GM21825 (cell line): ENCODE measurements around the gene GMIP.

Source experiments
- ATAC-seq: cut with Tn5 transposase; IDR thresholded peaks from one replicate; pipeline ENCODE4 v1.9.1; 2021; ENCODE audit warnings: mild to moderate bottlenecking, moderate library complexity; ENCODE audit not compliant: unreplicated experiment

GMIP gene

DNA sequence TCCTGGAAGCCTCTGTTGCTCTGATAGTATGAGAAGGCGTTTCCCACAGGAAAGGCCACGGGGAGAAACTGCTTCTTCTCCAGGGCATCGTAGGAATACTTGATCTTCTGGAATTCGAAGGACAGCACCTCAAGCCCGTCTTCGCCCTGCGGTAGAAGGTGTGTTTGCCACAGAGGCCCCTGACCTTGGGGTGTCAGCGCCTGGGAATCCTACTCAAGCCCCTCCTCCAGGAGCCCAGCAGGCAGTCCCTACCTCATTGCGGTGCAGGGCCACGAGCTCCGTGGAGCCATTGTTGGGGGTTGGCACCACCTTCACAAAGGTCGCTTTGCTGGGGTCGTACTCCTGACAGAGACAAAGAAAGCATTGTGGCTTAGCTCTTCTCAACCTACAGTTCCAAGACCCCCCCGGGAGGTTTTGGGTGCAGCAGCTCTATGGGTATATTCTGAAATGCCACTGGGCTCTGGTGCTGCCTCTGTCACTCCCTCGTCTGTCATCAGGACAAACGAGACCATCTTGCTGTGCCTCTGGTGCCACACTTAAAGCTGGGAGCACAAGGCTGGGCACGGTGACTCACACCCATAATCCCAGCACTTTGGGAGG is 16.3 kb upstream of the GMIP start:
- no peak for ATAC-seq

DNA sequence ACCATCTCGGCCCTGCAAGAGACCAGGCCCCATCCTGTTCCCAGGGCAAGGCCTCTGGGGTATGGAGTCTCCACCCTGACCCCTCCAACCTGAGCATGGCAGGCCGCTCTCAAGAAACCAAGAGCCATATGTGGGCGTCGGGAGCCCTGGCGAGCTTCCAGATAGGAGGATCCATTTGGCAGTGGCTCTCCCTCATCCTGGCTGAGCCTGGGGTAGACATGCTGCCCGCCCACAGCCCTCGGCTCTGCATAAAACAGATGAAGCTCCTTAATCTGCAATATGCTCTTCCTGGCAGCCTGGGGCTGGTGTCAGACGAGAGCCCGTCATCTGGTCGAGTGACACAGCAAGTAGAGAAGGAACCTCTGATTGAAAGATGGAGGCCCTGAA is 13.9 kb upstream of the GMIP start:
- ATAC-seq: no peak

DNA sequence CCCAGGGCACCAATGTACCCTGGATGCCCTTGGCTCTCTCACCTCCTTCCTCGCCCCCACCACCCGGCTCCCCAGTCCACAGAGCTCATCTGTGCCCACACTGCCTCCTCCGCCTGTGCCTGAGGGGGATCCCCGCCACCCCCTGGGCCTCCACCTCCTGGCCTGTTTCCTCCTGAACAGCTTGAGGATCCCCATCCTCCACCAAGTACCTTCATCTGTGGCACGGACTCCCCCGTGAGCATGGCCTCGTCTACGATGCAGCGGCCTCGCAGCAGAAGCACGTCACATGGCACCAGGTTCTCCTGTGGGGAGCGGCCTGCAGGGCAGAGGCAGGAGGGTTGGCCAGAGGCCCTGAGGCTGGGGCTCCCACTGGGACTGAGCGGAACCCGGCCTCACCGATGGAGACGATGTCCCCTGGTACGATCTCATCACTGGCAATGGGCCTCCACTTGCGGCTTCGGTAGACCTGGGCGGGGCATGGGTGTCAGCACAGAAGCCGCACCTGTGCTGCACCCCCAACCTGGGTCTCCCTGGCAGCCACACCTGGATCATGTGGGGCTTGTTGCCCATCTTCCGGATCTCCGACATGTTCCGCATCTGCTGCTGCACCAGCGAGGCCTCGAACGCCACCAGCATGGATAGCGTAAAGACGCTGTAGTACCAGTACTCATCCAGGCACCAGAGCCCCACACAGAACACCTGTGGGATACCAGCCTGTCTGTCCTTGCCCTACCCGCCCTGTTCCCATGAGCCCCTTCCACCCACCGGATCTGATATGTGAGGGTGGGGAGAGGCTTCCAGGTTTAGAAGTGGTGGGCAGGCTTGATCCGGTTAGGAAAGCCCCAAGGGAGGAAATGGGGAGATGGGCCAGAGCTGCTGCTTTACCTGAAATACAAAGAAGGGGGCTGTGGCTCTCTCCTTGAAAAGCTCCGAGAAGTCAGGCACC is 13.3 kb upstream of the GMIP start:
- ATAC-seq: no peak

DNA sequence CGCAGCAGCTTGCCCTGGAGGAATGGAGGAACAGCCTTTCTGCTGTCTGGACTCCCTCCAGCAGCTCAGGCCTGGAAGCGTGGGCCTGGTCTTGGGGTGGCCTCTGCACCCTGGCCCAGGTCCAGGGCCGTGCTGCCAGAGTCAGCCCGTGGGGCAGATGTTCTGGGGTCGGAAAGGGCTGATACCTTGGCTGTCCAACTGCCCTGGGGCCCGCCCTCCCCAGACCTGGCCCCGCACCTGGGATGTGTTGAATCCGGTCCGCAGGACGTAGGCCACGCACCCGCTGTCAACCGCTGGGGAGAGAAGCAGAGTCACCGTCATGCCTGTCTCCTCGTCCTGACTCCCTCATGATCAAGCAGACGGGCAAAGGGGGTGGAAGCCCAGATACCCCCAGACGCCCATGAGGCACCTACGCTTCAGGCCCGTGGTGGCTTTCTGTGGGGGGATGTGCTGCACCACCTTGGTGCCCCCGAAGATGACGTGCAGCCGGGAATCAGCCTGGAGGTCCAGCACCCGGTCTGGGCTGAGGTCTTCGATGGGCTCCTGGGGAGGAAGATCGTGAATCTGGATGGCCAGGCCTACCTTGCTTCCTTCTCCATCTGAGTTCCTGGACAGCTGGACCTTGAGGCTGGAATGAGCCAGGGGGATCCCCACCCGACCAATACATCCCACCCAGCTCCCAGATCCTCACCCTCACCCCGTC is 12.3 kb upstream of the GMIP start:
- no peak for ATAC-seq

DNA sequence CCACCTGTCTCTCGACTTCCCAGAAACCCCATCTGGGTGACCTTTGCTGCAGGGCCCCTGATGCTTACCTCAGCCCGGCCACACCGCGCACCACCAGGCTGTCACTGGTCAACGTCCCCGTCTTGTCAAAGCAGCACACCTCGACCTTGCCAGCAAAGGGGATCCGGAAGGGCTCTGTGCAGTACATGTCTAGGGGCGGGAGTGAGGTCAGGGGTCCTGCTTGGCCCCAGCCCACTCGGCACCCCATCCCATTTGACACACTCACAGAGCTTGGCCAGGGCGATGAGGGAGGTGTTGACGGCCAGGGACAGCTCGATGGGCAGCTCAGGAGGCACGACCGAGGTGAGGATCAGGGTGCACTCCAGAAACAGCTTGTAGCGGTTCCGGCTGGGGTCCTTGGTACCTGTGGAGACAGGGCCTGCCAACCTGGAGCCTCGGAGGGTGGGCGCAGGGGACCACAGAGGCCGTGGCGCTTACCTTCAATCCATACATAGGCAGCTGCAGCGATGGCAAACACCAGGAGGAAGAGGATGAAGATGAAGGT is 11.7 kb upstream of the GMIP start:
- no peak for ATAC-seq

DNA sequence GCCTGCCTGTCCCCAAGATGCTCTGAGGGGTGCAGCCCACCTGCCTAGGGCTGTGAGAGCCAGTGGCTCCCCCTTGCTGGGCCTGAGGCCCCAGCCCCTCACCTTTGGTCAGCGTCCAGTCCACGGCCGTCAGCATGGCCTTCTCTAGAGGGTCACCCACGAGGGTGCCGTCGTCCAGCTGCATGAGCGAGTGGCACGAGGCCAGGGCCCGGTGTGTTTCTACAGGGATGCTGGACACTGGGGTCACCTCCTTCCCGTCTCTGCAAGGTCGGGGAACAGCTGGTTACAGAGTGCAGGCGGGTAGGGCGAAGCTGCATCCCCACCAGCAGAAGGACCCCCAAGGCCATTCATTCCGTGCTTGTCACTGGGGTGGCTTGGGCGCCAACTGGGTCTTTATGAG is 11.0 kb upstream of the GMIP start:
- ATAC-seq: no peak

DNA sequence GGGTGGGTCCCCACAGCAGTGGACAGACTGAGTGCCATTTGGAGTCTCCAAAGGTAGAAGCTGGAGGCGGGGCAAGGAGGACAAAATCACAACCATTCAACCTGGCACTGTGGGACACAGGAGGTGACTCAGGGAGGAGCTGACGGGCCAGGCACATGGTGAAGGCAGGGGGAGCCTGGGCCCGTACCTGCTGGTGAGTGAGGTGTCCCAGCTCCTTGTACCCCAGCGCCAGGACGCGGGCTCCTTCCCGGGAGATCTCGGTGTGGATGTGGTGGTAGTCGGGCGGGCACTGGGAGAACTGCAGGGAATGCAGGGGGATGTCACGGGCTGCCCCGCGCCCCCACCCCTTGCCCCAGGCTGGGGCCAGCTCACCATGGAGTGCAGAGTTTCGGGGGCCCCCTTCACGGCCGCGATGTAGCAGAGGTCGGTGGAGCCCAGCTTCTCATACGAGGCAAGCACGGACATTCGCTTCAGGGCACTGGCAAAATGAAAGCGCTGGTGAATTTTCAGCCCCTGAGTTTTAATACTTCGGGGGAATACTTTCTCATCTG is 10.2 kb upstream of the GMIP start:
- ATAC-seq: no peak

DNA sequence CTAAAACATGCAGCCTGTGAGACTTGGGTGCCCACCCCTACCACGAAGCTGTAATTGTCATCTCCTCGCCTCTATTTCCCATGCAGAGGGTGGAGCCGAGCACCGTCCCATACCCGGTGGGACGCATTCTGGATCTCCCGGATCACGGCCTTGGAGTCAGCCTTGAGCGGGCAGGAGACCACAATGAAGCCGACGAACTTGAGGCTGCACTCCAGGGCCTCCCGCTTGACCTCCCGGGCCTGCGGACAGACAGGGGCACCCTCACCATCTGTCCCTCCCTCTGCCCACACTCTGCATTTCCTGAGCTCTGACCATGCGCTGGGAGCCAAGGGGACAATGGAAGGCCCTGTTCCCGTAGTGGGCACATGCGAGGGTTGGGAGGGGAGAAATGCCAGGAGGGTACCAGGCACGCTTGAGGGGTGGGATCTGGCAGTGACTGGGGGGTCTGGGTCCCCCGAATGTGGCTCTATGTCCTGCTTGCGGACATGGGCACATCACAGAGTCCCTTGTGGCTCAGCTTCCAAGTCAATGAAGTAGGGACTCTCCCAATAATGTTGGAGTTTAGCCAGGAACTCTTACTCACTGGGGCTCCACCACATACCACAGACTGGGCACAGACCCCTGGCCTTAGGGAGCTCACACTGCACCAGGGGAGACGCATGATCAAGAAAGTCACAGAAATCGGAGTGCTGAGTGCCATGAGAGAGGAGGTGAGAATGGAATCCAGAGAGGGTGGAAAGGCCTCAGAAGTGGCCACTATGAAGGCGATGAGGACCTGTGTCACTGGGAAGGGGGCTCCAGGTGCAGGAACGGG is 9.2 kb upstream of the GMIP start:
- no peak for ATAC-seq

DNA sequence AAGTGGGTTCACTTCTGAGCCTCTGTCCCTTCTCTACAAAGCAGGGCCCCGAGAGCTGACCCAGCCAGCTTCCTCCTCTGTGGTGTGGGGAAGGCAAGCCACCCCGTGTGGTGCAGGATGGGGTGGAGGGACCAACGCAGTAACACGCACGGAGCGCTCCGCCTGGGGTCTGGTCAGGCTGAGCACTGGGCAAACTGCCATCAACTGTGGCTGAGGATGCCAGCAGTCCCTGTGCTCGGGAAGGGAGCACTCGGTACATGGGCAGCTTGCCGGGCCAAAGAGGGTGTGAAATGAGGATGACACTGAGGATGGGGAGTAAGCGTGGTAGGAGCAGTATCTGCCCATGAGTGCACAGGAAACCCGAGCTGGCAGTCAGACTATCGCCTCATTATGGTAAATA is 7.6 kb upstream of the GMIP start:
- ATAC-seq: no peak

DNA sequence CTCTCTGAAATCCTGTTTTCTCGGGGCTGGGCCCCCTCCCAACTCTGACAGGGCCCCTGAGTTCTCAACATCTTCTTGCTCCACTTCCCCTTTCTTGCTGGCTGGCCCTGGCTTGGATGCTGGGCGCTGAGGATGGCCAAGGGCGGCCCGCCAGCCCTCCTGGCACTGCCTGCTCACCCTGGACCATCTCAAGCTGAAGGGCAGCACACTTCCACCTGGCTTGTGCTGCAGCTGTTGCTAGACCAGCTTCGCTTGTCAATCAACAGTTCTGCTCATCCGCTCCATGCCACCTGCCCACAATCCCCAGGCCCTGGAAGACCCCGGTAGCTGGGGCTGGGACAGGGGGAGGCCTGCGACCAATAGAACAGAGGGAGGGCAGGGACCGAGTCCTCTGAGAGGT is 6.9 kb upstream of the GMIP start:
- no peak for ATAC-seq

DNA sequence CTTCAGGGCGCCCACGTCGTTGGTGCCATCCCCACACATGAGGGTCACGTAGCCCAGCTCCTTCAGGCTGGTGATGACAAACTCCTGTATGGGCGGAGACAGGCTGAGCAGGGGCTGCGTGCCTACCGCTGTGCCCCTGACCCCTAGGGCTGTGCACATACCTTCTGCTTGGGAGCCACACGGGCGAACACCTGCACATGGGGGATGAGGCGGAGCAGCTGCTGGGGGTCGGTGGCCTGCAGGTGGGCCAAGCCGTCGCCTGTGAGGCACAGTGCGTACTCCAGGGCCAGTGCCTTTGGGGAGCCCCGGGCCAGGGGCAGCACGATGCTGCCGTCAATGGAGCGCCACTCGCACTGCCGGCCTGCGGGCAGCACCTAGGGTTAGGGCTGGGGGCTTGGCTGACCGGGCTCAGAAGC is 6.1 kb upstream of the GMIP start:
- ATAC-seq: no peak

DNA sequence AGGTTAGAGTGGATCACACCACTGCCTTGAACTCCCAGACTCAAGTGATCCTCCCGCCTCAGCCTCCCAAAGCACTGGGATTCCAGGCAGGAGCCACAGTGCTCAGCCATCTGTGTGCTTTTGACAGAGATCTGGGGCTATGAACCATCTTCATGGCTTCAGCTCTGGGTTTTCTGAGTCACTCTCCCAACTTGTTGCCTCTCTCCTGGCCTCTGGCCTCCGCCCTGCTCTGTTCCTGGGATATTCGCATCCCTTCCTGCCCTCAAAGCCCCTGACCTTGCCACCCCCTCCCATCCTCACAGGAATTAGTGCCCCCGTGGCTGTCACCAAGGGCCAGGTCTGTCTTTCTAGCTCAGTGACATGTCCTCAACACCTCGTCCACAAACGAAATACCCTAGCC is 5.7 kb upstream of the GMIP start:
- no peak for ATAC-seq

DNA sequence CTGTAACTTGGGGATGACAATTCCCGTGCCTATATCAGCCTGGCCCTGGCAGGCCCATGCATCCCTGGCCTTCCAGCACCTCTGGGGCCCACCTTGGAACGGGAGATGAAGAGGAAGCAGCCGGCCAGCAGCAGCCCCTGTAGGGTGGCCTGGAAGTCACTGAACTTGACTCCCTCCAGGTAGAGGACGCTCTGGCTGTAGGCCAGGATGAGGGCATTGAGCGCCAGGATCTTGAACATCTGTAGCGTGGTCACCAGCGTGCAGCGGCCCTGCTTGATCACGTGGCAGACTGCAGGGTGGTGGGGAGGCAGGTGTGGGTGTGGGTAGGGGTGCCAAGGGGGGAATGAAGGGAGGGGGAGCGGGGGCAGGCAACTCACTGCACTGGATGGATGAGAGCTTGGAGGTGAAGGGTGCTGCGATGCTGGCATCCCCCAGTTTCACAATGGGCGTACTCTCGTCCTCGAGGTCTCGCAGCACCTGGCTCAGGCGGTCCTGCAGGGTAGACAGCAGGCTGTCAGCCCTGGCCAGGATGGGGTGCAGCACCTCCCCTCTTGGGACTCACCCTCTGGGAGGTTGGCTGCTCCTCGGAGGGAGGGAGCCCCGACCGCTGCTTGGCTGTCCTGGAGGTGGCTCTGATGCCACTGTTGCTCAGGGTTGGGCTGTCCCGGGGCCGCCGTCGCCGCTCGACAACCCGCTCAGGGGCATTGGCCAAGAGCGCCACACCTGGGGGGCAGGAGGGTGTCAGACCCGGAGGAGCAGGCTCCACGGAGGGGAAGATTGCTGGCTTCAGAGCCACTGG is 3.8 kb upstream of the GMIP start:
- ATAC-seq: no peak

DNA sequence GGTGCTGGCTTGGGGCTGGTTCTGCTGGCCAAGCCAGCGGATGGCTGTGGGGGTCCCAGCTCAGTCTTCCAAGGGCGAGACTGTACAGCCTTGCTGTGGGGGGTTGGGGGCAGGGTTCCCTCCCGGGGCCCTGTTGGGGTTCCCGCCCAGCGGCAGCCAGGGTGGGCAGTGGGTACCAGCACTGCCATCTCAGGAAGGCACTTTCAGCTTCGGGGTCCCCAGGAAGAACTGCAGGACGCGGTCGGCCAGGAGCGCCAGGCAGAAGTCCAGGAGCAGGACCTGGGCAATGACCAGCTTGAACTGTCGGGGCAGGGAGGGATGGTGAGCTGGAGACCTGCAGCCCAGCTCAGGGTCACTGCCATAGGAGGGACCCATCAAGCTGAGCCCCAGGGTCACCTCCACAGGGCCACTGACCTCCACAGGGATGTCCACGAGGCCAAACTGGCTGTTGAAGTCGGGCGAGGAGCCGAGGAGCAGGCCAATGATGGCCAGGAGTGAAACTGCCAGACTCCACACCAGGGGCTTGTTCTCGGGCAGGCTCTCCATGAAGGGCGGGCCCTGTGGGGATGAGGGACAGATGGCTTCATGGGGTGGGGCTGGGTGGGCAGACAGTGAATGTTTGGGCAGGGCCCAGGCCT is 1.9 kb upstream of the GMIP start:
- ATAC-seq: no peak

DNA sequence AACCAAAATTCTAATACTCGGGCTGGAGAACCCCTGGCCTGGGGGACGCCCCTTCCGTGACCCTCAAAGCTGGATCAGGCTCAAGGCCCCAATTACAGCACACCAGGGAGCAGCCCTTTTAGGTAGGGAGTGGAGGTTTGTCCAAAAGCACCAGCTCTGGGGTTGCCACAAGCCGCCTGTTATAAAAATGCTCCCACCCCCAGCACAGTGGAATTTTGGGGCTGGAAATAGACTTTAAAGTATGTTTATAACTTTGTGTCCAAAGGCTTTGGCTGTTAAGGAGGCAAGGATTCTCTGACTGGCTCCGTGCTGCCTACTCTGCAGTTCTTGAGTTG is 564 bp upstream of the GMIP start:
- ATAC-seq: no peak

DNA sequence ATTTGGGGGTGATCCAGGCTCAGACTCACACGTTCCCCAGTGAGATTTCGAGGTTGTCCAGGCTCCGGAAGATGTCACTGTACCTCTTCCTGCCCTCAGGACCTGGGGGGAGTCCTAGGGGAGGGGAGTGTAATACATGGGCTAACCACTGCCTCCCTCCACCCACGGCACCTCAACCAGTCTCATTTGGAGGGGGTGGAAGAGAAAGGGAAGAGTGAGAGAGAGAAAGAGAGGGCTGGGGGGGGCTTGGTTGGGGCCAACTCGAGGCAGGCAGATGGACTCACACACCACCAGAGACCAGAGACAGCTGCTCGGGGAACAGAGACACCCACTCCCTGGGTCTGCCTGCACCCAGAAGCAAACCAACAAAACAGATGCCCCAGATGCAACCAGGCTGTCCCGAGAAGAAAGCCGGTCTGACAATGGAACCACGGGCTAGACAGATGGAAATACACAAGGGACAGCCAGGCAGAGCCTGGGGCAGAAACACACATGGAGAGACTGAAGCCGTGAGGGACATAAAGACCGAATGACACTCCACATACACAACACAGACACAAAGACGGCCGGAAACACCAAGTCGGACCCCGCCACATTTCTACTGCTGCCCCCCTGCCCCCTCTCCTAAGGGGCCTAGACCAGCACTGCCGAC is 825 bp downstream of the GMIP start:
- peak; percentile 14 for ATAC-seq

DNA sequence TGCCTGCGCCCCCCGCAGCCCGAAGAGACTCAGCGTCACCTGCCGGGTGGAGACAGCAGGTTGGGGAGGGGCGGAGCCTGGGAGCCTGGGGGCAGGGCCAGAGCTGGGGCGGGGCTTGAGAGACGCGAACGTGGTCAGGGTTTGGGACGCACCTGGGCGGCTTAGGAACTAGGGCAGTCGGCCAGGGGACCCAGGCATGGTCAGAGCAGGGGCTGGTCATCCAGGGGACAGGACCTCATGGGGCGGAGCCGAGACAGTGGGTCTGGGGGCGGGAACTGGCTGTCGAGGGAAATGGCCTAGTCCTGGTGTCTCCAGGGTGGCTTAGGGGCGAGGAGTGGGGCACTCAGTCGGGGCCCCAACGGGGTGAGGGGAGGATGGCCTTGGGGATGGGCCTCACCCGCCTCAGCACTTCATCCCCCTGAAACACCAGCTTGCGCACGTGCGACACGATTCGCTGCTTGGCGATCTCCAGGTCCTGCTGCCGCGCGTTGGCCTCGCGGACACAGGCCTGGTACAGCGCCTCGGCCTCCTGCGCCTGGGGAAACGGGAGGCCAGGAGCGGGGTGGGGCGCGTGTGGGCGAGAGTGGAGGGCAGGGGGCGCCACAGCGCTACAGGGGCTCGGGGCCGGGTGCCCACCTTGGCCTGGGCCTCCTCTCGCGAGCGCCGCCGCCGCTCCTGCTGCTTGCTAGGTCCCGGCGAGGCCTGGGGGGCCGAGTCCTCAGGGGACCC is 5.8 kb downstream of the GMIP start:
- ATAC-seq: no peak

DNA sequence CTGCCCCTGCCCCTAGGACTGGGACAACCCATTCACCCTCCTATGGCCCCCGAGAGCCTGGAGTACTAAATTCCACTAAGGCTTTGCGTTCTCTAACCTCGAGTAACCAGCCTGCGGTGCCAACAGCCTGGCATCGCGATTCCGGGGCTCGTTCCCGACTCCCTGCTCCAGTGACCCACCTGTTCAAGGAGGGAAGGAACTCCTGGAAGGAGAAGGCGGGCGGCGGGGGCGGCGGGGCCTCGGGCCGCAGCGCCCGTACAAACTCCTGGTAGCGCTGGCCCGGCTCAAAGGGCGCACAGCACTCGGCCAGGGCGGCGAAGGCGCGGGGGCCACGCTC is 6.3 kb downstream of the GMIP start:
- ATAC-seq: no peak
